ENCODE data around the gene TTC23.

Gene TTC23

DNA sequence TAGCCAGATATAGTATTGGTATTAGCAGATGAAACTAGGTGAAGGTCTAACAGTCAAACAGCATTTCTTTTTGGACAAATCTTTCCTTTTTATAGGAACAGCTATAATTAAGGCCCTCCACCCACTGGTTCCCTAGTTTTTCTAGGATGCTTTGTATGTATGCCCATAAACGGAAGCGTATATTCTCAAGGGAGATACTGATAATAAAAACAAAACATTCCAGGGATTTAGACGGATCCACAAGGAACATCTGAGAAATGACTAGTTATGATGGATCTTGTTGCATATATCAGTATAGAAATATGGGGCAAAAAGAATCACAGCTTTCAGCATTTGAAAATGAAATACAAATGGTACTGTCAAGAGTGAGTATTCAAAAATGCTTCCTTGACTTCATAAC is 24.4 kb upstream of the TTC23 start:
- TF ChIP-seq MYC (IDR thresholded peaks at IDR 0.05; ENCODE audit: low read depth, low read length) (no peak), POLR2A (IDR thresholded peaks at IDR 0.05; ENCODE audit: extremely low read depth, insufficient read length) (no peak)
- TF ChIP-seq, protein P1, sequence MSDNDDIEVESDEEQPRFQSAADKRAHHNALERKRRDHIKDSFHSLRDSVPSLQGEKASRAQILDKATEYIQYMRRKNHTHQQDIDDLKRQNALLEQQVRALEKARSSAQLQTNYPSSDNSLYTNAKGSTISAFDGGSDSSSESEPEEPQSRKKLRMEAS (IDR thresholded peaks at IDR 0.05; ENCODE audit: low read depth, low read length), result no peak
- TF ChIP-seq, protein P2, sequence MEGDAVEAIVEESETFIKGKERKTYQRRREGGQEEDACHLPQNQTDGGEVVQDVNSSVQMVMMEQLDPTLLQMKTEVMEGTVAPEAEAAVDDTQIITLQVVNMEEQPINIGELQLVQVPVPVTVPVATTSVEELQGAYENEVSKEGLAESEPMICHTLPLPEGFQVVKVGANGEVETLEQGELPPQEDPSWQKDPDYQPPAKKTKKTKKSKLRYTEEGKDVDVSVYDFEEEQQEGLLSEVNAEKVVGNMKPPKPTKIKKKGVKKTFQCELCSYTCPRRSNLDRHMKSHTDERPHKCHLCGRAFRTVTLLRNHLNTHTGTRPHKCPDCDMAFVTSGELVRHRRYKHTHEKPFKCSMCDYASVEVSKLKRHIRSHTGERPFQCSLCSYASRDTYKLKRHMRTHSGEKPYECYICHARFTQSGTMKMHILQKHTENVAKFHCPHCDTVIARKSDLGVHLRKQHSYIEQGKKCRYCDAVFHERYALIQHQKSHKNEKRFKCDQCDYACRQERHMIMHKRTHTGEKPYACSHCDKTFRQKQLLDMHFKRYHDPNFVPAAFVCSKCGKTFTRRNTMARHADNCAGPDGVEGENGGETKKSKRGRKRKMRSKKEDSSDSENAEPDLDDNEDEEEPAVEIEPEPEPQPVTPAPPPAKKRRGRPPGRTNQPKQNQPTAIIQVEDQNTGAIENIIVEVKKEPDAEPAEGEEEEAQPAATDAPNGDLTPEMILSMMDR (IDR thresholded peaks at IDR 0.05; ENCODE audit: low read depth, low read length), result no peak
- no peak for DNase-seq (ENCODE audit: low read depth)
- no peak overlapping the region for H3K4me3 ChIP-seq (ENCODE audit: low read depth, low read length)

DNA sequence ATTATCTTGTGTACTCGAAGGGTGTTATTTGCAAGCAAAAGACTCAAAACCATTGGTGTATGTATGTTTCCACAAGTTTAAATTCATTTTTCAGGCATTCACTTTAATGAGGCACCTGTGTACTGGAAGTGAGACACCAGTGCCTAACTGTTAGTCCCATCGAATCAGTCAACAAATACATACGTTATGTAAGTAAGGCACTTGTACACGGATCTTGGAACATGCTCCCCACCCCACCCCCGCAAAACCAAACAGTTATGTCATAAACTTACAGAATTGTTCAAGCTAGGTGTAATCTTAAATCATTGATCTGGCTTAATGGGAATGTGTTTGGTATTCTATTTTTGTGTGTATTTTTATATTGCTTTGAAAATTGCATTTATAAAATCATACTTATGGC is 19.1 kb upstream of the TTC23 start:
- TF ChIP-seq MYC (IDR thresholded peaks at IDR 0.05; ENCODE audit: low read depth, low read length), result no peak
- TF ChIP-seq, protein P2 (IDR thresholded peaks at IDR 0.05; ENCODE audit: low read depth, low read length), result no peak
- TF ChIP-seq, protein P1 (IDR thresholded peaks at IDR 0.05; ENCODE audit: low read depth, low read length), result no peak
- TF ChIP-seq POLR2A (IDR thresholded peaks at IDR 0.05; ENCODE audit: extremely low read depth, insufficient read length), result no peak
- H3K4me3 ChIP-seq (ENCODE audit: low read depth, low read length), result no peak overlapping the region
- no peak for DNase-seq (ENCODE audit: low read depth)

DNA sequence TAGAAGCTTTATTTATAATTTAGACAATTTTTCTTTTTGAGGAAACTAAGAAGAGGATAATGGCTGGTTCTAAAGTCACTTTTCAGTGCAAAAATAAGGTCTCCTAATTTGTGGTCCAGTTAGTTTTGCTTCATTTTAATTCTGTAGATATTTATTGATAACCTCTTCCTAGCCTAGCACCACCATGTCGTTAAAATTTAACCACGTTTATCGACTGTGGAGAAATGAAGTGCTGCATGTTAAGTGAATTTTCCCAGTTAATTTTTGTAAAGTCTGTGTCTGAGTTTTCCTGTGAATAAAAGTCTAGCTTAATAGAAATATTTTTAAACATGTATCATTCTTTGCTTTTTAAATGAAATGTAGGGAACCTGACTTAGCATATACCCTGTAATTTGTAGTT is 18.6 kb upstream of the TTC23 start:
- H3K4me3 ChIP-seq (ENCODE audit: low read depth, low read length), result no peak overlapping the region
- TF ChIP-seq, protein P2 (IDR thresholded peaks at IDR 0.05; ENCODE audit: low read depth, low read length), result no peak
- TF ChIP-seq MYC (IDR thresholded peaks at IDR 0.05; ENCODE audit: low read depth, low read length) (no peak), POLR2A (IDR thresholded peaks at IDR 0.05; ENCODE audit: extremely low read depth, insufficient read length) (no peak)
- TF ChIP-seq, protein P1 (IDR thresholded peaks at IDR 0.05; ENCODE audit: low read depth, low read length), result no peak
- no peak for DNase-seq (ENCODE audit: low read depth)

DNA sequence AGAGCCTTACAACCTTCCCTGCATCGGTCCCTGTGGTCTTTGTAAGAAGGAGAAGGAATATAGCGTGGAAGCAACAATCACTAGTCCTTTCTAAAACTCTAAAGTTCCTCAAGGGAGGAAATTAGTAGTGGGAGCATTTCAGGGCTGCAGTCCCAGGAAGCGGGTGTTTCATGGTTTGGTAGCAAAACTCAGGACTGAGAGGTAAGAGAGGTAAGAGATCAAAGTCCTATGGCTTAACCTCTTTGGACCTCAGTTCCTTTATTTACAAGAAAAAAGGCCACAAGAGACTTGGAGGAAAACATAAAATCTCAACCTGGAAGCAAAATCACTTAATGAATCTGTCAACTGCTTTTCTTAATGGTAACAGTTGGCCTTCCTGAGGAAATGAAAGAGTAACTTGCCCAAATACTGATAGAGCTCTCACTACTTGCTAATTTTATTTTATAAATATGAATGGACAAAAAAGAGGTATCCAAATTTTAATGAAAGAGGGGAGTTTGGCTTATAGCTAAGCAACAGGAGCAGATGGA is 16.2 kb upstream of the TTC23 start:
- no peak overlapping the region for H3K4me3 ChIP-seq (ENCODE audit: low read depth, low read length)
- TF ChIP-seq POLR2A (IDR thresholded peaks at IDR 0.05; ENCODE audit: extremely low read depth, insufficient read length), result no peak
- TF ChIP-seq, protein P1 (IDR thresholded peaks at IDR 0.05; ENCODE audit: low read depth, low read length), result no peak
- TF ChIP-seq, protein P2 (IDR thresholded peaks at IDR 0.05; ENCODE audit: low read depth, low read length), result no peak
- no peak for TF ChIP-seq MYC (IDR thresholded peaks at IDR 0.05; ENCODE audit: low read depth, low read length)

DNA sequence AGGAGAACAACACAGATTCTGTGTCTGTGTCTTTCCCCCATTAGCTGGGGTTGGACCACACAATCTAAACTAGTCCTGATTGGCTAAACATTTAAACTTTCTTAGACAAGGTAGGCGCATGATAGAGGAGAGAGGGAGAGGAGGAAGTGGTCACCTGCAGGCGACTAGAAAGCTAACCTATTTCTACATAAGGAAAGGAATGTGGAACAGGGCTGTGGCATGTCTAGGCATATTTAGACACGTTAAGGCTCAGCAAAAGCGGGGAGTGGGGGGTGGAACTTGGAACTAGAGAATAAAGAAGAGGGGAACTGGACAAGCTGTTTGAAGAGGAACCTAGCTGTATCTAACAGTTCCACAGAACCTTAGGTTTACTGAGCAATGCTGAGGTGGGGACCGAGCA is 14.7 kb upstream of the TTC23 start:
- no peak for DNase-seq (ENCODE audit: low read depth)
- TF ChIP-seq, protein P1 (IDR thresholded peaks at IDR 0.05; ENCODE audit: low read depth, low read length), result no peak
- no peak for TF ChIP-seq POLR2A (IDR thresholded peaks at IDR 0.05; ENCODE audit: extremely low read depth, insufficient read length)
- no peak overlapping the region for H3K4me3 ChIP-seq (ENCODE audit: low read depth, low read length)

More for the DNA sequence above, 16.2 kb upstream of the TTC23 start:
- DNase-seq (ENCODE audit: low read depth), result no peak

DNA sequence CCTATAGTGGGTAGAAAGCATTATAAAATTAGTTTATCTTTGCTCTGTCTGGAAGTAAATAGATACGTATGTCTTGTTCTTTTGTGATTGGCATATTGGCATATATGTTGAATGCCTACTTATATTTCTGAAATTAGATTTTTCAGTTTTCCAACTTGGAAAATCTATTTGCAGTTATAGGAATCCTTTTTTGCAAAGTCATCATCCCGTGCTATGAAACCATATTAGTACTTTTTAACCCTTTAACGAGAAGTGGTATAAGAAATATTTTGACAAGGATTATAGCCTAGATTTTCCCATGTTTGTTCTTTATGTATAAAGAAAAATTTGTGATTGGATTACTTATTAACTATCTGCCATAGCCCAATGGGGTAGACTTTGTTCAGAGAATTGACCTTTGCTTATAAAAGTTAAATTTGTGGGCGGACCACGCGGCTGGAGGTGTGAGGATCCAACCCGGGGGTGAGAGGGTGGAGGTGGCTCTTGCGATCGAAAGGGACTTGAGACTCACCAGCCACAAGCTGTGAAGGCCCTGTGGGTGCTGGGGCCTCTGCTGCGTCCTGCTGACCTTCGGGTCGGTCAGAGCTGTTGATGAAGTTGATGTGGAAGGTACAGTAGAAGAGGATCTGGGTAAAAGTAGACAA is 7.8 kb upstream of the TTC23 start:
- TF ChIP-seq, protein P2 (IDR thresholded peaks at IDR 0.05; ENCODE audit: low read depth, low read length), result no peak
- TF ChIP-seq, protein P1 (IDR thresholded peaks at IDR 0.05; ENCODE audit: low read depth, low read length), result no peak
- DNase-seq (ENCODE audit: low read depth), result no peak
- H3K4me3 ChIP-seq (ENCODE audit: low read depth, low read length), result no peak overlapping the region
